ENCODE results near the gene AHNAK. TPM values are rescaled to one million over a fixed set of nuclear protein-coding genes. Genes with fewer than 3 reads are reported as not detected.

AHNAK gene
- total RNA-seq, 1 donor from 2014 or later: 214 TPM

DNA sequence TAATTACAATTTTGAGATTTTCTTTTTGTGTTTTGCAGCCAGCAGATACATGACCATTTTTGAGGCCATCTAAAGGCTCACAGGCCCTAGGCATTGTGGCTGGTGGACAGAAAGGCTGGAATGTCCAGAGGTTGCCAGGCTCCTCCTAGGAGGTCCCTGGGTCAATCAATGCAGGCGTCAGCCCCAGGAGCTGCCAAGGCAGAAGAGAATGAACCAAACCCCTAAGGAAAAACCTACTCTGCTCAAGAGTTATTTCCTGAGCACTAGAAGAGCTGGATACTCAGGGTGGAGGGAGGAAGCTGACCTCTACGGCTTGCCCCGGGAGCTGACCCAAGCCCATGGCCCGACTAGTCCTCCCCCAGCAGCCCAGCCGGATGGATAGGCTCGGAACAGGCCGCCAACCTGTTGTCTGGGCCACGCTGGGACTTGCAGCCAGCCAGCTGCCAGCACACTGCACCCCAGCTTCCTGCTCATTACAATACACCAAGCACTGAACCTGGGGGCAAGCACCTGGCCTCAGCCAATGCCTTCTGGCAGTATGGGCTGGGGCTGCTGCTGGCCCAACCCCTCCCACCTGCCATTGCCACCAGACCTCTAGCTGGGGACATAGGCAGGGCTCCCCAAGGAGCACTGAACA is 133.4 kb downstream of the AHNAK start:
- DNase-seq (ENCODE audit: low read depth in 2 of 2): no peak

DNA sequence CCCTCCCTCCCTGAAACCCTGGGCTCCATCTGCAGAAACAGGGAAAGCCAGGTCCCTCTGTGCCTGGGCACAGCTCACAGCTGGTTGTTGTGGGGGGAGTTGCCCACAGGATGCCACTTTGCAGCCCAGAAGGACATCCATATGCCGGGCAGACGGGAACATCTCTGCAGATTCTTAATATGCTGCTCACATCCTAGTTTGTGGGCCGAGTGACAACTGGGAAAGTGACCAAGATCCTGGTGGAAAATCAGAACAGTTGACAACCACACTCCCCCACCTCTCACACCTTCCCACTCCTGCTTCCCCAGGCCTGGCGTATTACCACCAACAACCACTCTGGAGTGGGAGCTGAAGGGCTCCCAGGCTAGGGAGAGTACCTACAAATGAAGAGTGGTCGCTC is 135.1 kb downstream of the AHNAK start:
- DNase-seq (ENCODE audit: low read depth in 2 of 2): no peak

DNA sequence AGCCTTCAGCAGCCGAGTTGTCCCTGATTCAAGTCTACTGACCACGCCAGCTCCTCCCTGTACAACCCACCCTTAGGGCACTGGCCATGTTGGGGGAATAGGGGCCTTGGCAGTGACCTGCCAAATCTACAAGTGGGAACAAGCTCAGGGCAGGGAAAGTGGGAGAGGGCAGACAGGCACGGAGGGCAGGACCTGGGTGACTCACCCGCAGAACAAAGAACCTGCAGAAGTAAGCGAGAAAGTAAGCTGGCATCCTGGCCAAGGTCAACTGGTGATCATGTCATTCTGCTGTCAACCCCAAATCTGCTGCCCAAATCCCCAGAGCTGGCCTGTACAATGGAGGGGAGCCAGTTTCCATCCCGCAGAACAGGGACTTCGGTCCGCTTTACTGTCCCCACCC is 135.6 kb downstream of the AHNAK start:
- no peak for DNase-seq (ENCODE audit: low read depth in 2 of 2)

DNA sequence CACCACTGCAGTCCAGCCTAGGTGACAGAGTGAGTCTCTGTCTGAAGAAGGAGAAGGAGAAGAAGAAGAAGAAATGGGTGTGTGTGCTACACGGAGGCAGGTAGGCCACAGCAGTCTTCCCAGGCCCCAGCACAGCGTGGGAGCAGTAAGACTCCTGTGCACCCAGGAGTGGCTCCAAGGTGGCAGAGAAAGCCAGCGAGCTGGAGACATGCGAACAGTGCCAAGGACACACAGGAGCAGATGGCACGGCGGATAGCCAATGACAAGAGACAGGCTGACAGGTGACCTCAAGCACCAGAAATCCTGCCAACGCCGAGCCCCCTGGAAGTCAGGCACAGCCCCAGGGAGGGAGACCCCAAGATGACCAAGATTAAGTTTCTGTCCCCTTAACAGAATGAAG is 136.8 kb downstream of the AHNAK start:
- DNase-seq (ENCODE audit: low read depth in 2 of 2): no peak

DNA sequence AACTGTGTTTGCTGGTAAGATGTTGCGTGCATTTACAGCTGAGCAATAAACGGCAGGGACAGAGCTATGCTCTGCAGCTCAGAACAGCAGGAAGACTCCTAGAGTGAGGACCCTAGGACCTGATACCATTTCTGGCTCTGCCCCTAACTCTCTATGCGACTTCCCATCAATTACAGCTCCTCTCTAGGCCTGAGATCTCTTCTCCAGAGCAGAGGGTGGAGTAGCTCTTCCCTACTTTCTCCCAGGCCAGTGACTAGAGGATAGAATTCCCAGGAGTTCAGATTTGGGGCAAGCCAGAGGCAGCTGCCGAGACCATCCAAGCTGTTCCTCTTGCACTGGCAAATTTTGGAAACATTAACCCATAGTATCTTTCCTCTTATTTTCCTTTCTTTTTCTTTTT is 140.6 kb downstream of the AHNAK start:
- no peak for DNase-seq (ENCODE audit: low read depth in 2 of 2)

DNA sequence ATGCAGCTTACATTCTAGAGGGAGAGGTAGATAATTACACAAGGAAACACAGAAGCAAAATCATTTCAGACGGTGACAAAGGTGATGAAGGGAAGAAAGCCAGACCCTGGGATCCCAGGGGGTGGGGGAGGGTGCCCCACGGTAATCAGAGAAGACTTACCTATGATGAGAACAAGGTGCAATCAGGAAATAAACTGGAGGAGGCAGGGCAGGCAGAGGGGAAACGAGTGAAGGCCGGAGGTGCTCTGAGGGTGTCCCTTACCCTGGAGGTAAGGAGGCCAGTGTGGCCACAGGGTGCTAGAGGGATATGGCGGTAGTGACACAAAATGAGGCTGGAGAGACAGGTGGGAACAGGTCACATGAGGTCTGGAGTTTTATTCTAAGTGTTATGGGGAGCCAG is 141.7 kb downstream of the AHNAK start:
- no peak for DNase-seq (ENCODE audit: low read depth in 2 of 2)

DNA sequence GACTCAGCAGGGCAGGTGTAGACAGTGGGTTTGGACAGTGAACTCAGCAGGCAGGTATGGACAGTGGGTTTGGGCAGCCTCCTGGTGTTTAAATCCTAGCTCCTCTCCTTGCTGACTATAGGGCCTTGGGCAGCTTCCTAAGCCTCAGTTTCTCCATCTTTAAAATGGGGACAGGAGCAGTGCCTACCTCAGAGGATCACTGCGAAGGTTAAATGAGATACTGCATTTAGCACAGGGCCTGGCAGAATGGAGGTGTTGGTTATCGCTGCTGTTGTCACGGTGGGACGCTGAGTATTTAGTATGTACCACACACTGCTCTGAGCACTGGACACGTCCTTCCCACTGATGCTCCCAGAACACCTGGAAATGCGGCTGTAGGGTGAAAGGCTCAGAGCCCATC is 142.2 kb downstream of the AHNAK start:
- DNase-seq (ENCODE audit: low read depth in 2 of 2): no peak

DNA sequence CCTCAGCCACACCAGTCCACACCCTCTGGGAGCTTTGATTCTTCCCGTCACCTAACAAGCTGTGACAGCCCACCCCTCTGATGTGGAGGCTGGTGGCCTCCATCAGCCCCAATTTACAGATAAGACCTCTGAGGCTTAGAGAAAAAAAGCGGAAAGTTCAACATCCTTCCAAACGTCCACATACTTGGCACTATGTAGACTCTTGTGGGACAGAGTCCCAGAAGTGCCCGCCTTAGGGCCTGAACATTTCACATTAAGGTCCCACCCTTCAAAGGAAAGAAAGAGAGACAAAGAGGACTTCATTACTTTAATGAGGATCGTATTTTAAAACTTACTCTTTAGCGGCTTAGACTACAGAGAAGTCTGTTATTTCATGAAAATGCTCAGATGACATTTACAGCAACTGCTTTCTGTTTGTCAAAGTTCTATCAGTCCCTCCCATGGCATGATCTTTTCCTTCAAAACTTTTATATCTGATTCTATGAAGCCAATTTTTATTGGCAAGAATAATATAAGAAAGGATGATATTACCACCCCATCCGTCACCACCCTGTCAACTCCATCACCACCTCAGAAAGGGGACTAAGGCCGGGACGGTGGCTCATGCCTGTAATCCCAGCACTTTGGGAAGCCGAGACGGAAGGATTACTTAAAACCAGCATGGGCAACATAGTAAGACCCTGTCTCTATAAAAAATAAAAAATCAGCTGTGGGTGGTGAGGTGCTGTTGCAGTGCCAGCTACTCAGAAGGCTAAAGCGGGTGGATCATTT is 143.5 kb downstream of the AHNAK start:
- no peak for DNase-seq (ENCODE audit: low read depth in 2 of 2)

DNA sequence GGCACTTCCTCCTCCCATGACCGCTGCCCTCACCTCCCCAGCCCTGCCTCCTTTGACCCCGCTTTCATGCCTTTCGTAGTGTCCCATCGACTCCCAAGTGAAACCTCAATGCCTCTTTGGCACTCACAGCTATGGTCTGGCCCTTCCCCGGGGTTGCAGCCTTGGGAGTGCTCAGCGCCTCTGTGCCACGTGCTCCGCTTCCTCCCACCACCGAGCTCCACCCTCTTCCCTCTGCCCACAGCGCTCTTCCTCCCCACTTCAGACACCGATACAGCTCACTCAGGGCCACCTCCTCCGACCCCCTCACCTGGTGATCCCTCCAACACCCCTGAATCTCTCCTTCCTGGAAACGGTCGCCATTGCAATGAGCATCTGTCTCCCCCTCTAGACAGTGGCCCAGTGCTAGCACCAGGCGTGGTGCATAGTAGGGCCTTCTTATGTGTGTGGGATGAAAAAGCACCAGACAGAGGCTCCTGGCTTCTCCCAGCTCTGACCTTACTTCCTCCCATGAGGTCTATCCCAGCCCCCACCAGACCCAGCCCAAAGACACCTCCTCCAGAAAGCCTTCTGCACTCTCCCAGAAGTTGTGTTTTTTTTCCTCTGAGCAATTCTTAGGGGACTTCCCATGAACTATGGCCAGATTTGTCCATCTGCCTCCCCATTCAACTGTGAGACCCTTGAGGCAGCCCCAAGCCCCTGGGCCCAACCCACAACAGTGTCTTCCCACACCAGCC is 144.2 kb downstream of the AHNAK start:
- DNase-seq (ENCODE audit: low read depth in 2 of 2): no peak

DNA sequence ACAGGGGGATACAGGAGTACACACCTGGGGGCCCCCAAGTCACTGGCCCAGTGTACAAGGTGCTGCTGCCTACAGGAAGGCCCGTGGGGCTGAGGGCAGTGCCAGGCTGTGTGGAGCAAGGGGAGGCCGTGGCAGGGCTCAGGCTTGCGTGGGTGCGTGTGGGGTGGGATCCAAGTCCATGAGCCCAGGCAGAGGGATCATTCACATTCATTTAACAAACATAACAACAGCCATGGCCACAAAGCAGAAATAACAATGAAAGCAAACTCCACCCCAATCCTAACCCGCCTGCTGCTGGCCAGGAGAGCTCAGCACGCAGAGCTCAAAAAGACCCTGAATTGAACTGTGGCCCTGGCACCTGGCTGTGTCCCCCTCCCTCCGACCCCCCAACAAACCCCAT is 144.8 kb downstream of the AHNAK start:
- DNase-seq (ENCODE audit: low read depth in 2 of 2): no peak

DNA sequence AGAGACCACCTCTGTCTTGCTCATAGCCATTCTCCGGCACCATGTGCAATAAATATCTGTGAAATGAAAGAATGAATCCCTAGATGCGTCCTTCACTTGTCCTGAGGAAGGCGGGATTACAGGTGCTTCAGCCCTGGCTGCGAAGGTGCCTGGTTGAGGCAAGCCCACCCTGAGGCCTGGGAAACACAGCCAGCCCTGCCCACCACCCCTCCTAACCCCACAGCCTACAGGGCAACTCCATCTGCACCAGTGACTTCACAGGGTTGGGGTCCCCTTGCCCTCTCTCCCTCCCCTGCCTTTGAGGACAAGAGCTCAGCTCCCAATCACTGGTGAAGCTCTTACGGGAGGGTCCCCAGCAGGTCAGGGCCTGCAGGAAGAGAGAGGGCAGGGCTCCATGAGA is 145.2 kb downstream of the AHNAK start:
- no peak for DNase-seq (ENCODE audit: low read depth in 2 of 2)

DNA sequence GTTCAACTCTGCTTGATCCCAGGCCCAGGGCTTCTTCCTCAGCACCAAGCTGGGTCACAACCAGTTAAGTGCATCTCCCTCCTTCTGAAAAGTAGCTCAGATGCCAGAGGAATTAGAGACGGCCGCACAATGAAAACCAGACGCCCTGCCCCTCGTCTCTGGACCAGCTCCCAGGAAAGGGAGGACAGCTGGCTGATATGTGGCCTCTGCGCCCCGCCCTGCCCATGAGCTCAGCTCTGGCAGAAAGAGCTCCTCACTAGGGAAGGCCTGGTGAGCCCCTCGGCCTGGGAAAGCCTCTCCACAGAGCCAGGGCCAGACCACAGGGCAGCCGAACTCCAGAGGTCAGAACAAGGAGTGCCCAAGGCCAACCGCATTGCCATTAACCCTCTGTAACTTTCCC is 145.8 kb downstream of the AHNAK start:
- DNase-seq (ENCODE audit: low read depth in 2 of 2): no peak

DNA sequence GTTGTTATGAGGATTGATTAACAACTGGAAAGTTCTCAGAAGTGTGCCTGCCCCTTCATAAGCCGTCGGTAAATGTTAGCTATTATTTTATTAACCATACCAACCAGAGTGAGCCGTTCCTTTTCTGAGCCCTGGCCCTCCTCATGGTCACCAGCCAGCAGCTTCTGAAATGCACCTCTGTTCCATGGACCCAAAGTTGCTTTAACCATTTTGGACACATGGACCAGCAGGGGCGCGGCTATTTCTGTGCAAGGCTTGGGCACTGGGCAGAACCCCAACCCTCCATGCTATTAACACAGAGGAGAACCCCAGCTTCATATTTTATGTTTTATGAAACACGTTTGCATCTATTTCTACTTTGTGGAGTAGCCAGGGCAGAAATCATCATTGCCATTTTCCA is 146.3 kb downstream of the AHNAK start:
- DNase-seq (ENCODE audit: low read depth in 2 of 2): no peak

DNA sequence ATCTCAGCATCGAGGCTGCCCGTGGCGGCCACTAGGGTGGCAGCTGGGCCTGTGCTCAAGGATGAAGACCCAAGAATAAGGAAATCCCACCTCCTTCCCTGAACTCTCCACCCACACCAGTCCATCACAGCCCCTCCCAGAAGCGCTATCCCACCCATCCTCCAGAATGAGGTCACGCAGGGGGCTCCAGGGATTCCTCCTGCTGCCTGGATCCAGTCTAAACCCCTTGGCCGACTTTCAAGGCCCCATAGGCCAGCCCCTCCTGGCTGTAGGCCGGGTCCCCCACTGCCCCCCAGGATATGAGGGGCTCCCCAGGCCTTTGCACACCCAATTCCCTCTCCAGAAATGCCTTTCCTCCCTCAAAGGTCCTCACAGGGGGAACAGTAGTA is 146.7 kb downstream of the AHNAK start:
- no peak for DNase-seq (ENCODE audit: low read depth in 2 of 2)

DNA sequence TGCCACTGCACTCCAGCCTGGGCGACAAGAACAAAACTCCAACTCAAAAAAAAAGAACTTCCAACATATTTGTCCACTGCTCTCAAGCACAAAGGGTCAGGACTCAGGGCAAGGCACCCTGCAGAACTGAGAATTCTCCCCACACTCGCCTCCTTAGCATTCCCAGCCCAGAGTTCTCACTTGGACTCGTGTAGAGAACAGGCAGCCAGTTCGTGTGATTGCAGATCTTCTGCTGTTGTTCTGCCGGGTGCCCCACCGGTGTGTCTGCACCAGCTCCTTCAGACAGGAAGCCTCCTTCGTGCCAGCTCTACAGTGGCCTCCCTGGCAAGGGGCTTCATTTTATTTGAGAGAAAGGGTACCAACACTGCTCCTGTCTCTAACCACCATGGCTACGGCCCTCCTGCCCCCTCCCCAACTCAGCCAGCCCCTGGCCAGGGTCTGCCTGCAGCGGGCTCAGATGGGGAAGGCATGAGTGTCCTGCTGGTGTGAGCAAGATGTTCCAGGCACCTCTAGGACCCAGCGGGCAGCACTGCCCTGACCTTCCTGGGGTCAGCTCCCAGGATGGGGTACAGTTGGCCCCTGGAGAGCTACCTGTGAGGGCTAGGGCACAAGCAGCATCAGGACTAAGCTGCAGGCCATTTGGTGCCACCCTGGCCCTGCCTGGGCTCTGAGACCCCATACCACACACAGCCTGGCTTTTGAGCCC is 147.3 kb downstream of the AHNAK start:
- no peak for DNase-seq (ENCODE audit: low read depth in 2 of 2)

DNA sequence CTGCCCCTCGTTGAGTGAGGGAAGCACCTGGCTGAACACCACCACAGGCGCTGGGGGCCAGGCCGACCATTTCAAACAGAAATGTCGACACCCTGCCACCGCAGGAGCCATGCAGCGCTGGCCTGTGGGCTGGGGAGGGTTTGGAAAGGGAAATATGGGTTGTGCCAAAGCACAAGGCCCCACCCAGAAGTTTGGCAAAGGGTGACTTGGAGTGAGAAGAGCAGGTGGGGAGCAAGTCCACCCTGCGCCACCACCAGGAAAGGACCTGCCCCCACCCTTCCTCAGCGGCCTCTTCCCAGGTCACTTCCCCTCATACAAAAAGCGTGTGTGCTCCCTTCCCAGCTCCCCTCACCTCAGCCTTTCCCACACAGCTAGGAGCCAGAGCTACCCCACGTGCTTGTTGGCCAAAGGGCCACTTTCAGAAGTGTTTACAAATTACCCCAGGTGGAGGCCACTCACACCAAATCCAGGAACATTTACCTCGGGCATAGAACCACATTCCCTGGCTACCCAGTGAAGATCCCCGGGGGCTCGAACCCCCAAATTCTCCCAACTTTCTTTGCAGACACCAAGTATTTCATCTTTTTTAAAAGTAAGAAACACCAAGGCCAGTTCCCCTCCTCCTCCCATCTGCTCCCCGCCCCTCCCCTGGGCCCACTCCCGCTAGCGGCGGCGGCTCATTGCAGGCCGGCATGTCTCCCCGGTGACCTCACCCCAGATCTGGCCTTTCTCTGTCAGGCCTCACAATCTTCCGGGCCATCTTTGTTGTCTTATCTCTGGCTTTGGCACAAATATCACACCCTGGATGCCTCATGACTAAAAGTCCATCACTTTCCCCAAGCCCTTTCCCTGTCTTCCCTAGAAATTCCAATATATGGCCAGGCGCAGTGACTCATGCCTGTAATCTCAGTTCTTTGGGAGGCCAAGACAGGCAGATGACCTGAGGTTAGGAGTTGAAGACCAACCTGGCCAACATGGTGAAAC is 148.3 kb downstream of the AHNAK start:
- DNase-seq (ENCODE audit: low read depth in 2 of 2): peak in 1 of 2 donors; percentile 23

DNA sequence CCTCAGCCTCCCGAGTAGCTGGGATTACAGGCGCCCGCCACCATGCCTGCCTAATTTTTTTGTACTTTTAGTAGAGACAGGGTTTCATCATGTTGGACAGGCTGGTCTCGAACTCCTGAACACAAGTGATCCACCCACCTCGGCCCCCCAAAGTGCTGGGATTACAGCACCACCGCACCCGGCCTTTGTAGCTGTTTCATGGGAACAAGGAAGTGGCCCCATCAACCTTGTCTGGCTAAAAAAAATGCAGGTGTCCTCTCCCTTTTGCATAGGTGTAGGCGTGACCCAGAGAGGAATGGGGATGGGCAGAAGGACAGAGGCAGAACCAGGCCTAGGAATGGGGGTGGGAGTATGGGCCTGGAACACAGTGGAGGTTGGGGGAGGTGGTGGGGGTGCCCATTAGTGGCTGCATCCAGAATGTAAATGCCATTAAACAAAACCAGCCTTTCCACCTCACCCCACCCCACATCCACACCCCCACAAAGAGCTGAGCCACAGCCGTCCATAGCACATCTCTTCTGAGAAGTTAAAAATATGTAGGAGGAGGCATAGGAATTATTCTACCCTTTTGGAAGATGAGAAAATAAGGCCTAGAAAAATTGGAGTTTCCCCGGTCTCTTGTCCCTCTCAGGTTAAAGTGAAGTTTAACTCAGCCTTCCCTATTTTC is 150.6 kb downstream of the AHNAK start:
- DNase-seq (ENCODE audit: low read depth in 2 of 2): no peak

DNA sequence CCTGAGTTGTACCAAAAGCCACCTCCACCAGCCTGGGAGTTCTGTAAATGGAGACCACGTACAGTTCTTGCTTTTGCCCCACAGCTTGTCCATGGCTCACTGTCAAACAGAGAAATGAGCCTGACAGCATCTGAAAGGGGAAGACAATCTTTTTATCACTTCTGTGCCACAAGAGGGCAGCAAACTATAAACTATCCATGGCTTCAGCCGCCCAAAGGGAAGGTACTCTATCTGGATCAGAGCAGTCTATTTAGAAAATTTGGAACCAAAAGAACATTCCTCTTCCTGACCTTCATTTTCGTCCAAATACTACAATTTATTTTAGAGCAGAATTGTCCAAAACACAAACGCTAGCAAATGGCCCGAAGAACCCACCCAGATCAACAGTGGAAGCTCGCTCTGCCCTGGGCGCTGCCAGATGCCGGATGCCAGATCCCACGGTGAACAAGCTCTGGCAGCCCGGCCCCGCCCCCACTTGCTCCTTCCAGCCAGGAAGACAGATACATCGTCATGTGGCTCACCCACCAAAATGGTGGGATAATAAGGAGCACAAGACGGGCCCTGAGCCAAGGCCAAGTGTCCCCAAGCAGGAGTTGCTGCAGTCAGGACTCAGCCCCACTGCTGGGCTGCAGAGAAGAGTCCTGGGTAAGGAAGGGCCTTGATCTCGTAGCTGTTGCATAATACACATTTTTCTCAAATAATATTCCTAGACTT is 151.6 kb downstream of the AHNAK start:
- peak; percentile 87 to 89 for DNase-seq (ENCODE audit: low read depth in 2 of 2)

DNA sequence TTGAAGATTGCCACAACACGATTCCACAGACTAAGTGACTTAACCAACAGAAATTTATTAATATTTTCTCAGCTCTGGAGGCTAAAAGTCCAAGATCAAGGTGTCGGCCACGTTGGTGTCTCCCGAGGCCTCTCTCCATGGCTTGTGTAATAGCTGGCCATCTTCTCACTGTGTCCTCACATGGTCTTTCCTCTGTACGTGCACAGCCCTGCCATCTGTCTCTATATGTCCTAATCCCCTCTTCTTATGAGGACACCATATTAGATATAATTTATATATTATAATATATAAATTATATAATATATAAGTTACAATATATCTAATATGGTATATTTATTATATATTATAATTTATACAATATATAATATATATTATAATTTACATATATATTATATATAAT is 152.9 kb downstream of the AHNAK start:
- no peak for DNase-seq (ENCODE audit: low read depth in 2 of 2)

All from lung microvascular endothelial cell (primary cell).